BE2C (cell line): Measurements from ENCODE around the gene P3H4.
A peak's percentile ranks its signal among the peaks of the same experiment; 100 is the strongest.

Experiments used
- DNase-seq: peaks from one replicate; pipeline ENCODE4 v3.0.0-alpha.2; 2020
- H3K27me3 ChIP-seq: fragments of 250-450 bp; sonication (Bioruptor Pico); 2 replicates; pipeline ENCODE4 v1.5.1; 2020; ENCODE audit warnings: mild to moderate bottlenecking
- H3K36me3 ChIP-seq: fragments of 250-450 bp; sonication (Bioruptor Pico); 2 replicates; pipeline ENCODE4 v1.5.1; 2020; ENCODE audit warnings: mild to moderate bottlenecking
- H3K4me1 ChIP-seq: fragments of 250-450 bp; sonication (Bioruptor Pico); 2 replicates; pipeline ENCODE4 v1.5.1; 2020
- H3K4me3 ChIP-seq: 2 replicates; pipeline ENCODE4 v1.5.1; 2011; ENCODE audit warnings: low read depth, low read length
- H3K9me3 ChIP-seq: fragments of 250-450 bp; sonication (Bioruptor Pico); 2 replicates; pipeline ENCODE4 v1.5.1; 2020
- TF ChIP-seq, protein P1 (sequence below): IDR thresholded peaks from 2 replicates; pipeline ENCODE4 v1.5.1; 2012; ENCODE audit warnings: mild to moderate bottlenecking, low read depth, low read length

The P3H4 gene

DNA sequence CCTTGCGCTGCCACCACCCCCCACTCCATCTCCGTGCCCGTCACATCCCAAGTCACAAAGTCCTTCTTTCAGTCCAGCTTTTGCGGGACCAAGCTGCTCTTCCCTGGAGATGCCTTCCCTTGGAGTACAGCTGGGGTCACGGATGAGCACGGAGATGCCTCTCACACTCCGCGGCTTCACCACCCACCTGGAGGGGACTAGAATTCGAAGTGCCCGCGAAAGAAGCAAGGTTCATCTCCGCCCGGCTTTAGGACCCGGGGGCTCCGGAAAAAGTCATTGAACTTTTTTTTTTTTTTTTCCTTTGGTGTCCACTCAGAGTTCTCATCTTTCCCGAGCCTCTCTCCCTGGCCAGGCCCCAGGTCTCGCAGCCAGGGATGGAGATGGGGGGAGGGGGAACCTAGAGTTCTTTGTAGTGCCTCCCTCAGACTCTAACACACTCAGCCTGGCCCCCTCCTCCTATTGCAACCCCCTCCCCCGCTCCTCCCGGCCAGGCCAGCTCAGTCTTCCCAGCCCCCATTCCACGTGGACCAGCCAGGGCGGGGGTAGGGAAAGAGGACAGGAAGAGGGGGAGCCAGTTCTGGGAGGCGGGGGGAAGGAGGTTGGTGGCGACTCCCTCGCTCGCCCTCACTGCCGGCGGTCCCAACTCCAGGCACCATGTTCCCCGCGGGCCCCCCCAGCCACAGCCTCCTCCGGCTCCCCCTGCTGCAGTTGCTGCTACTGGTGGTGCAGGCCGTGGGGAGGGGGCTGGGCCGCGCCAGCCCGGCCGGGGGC lies 817 bp upstream of the P3H4 start, which contains the start of gene FKBP10:
FKBP10 (plus strand) TSS at position 624 of the 771 bp plus-strand sequence; CDS start at position 655, 31 bp downstream.
- H3K4me1 ChIP-seq, result no peaks in the 10 kb centered on the region
- DNase-seq, result peak; percentile 96
- TF ChIP-seq, protein P1, sequence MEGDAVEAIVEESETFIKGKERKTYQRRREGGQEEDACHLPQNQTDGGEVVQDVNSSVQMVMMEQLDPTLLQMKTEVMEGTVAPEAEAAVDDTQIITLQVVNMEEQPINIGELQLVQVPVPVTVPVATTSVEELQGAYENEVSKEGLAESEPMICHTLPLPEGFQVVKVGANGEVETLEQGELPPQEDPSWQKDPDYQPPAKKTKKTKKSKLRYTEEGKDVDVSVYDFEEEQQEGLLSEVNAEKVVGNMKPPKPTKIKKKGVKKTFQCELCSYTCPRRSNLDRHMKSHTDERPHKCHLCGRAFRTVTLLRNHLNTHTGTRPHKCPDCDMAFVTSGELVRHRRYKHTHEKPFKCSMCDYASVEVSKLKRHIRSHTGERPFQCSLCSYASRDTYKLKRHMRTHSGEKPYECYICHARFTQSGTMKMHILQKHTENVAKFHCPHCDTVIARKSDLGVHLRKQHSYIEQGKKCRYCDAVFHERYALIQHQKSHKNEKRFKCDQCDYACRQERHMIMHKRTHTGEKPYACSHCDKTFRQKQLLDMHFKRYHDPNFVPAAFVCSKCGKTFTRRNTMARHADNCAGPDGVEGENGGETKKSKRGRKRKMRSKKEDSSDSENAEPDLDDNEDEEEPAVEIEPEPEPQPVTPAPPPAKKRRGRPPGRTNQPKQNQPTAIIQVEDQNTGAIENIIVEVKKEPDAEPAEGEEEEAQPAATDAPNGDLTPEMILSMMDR, result no peak

GRCh38 chr17:41810659-41811548 lies 845 bp downstream of the P3H4 start:
- no peaks in the 10 kb centered on the region for H3K27me3 ChIP-seq
- peak; percentile 50 for DNase-seq
- peak overlapping the region; percentile 99 for H3K4me3 ChIP-seq
- H3K36me3 ChIP-seq, result peaks cover 22% of the 10 kb centered on the region
- TF ChIP-seq, protein P1, result no peak
- no peaks in the 10 kb centered on the region for H3K4me1 ChIP-seq
- no peaks in the 10 kb centered on the region for H3K9me3 ChIP-seq

More for the DNA sequence above, 817 bp upstream of the P3H4 start, which contains the start of gene FKBP10:
- Histone ChIP-seq H3K27me3 (no peaks in the 10 kb centered on the region), H3K9me3 (no peaks in the 10 kb centered on the region), H3K4me3 (peak within 1 kb of the TSS; percentile 99), H3K36me3 (peaks cover 28% of the 10 kb centered on the region)

- TF ChIP-seq, protein P1, result no peak
- Histone ChIP-seq H3K4me3 (no peak overlapping the region), H3K36me3 (peaks cover 38% of the 10 kb centered on the region)
Observed at GRCh38 chr17:41806685-41807445, 4.9 kb downstream of the P3H4 start.

DNA sequence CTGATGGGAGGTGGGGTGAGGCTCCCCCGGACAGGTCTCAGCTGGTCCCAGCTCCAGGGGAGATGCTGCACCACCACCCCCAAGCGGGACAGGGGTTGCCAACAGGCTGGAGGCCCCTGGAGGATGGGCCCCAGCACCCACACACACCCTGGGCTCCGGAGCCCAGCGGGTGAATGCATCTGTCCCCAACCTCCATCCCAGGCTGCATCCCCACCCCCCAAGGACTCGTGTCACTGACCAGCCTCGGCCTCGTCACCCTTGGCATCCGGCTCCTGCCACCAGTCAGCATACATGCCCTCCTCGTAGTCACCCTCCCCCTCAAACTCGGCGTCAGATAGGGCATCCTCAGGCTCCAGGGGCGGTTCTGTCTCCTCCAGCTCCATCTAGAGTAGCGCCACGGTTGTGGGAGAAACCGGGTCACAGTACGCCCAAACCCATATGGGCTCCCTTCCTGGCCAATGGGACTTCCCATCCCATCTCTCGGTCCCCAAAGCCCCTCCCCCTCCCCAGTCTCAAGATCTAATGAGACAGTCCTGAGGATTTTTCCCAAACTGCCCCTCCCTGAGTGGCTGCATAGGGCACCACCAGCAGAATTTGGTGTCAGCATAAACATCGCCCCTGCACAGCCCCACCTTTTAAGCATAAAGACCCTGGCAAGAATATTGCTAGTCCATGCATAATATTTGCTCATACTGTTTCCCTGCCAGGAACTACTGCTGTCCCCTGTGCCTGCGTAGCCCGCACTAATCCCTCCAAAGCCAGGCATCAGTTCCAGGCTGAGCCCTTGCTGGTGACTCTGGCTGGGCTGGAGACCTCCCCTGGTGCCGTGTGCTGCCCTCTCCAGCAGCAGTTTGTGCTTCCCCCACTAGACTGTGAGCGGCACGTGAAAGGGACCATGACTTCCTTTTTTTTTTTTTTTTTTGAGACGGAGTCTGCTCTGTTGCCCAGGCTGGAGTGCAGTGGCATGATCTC lies 8.4 kb downstream of the P3H4 start:
- H3K4me3 ChIP-seq, result no peak overlapping the region
- no peaks in the 10 kb centered on the region for H3K27me3 ChIP-seq
- H3K4me1 ChIP-seq, result peaks cover 7% of the 10 kb centered on the region
- peaks cover 27% of the 10 kb centered on the region for H3K36me3 ChIP-seq
- peak; percentile 29 for DNase-seq
- TF ChIP-seq, protein P1, result no peak
- H3K9me3 ChIP-seq, result no peaks in the 10 kb centered on the region

More at GRCh38 chr17:41806685-41807445, 4.9 kb downstream of the P3H4 start:
- DNase-seq, result no peak
- Histone ChIP-seq H3K4me1 (no peaks in the 10 kb centered on the region), H3K9me3 (no peaks in the 10 kb centered on the region), H3K27me3 (no peaks in the 10 kb centered on the region)
